ENCODE results near the gene CYP26C1.

Gene CYP26C1

GRCh38 chr10:93103953-93104352 lies 43.4 kb downstream of the CYP26C1 start:
- no peak for ATAC-seq
- H3K4me1 Mint-ChIP-seq = no peaks in the 10 kb centered on the region
- H3K4me3 Mint-ChIP-seq = no peak overlapping the region
- no peaks in the 10 kb centered on the region for H3K36me3 Mint-ChIP-seq
- H3K9me3 Mint-ChIP-seq = peaks cover 3% of the 10 kb centered on the region
- no peak overlapping the region for H3K27ac Mint-ChIP-seq
- DNase-seq (ENCODE audit: low spot score in 2 of 2) = no peak

- H3K9me3 Mint-ChIP-seq = peaks cover 3% of the 10 kb centered on the region
- no peak overlapping the region for H3K4me3 Mint-ChIP-seq
- ATAC-seq (no peak), DNase-seq (ENCODE audit: low spot score in 2 of 2) (no peak)
- H3K36me3 Mint-ChIP-seq = no peaks in the 10 kb centered on the region
- no peak overlapping the region for H3K27ac Mint-ChIP-seq
- H3K4me1 Mint-ChIP-seq = no peaks in the 10 kb centered on the region
Measured at GRCh38 chr10:93106631-93107072, 46.1 kb downstream of the CYP26C1 start.

DNA sequence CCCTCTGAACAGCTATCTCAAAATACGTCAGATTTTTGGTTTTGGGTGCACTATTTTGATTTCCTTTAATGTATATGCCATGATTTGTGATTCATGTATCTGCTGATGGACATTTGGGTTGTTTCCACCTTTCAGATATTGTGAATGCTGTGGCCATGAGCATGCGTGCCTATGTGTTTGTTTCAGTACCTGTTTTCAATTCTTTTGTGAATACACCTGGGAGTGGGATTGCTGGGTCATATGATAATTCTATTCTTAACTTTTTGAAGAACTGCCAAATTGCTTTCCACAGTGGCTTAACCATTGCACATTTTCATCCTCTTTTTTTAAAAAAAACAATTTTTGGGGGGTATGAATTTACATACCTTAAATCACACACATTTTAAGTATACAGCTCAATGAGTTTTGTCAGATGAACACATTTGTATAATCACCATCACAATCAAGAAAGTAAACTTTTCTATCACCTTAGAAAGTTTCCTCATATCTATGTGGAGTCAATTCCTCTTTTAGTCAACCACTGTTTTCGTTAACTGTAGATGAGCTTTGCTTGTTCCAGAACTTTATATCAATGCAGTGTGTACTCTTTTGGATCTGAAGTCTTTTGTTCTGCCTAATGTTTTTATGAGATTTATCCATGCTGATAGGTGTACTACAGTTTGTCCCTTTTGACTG lies 50.0 kb downstream of the CYP26C1 start:
- Mint-ChIP-seq H3K27ac (no peak overlapping the region), H3K4me3 (no peak overlapping the region), H3K4me1 (no peaks in the 10 kb centered on the region)

DNA sequence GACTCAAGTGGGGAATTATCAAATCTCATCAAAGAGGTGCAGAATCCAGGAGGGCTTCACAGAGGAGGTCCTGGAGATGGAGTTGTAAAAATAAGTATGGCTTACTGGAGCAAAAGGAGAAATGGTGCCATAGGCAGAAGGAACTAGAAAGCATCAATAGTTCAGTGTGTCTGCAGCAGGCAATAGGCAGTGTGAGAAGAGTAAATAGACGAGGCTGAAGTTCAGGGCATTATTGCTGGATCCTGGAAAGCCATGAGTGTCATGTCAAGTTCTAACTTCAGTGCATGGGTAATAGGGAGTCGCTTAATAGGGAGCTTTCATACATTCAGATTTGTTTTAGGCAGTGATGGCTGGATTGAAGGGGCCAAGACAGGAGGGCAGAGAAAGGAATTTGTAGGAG lies 52.4 kb downstream of the CYP26C1 start:
- H3K36me3 Mint-ChIP-seq = peaks cover 4% of the 10 kb centered on the region
- no peaks in the 10 kb centered on the region for H3K9me3 Mint-ChIP-seq
- DNase-seq (ENCODE audit: low spot score in 2 of 2) (no peak), ATAC-seq (no peak)
- H3K4me3 Mint-ChIP-seq = no peak overlapping the region
- H3K4me1 Mint-ChIP-seq = no peaks in the 10 kb centered on the region
- H3K27ac Mint-ChIP-seq = no peak overlapping the region

More for the DNA sequence above, 50.0 kb downstream of the CYP26C1 start:
- no peak for ATAC-seq
- Mint-ChIP-seq H3K9me3 (no peaks in the 10 kb centered on the region), H3K36me3 (peaks cover 4% of the 10 kb centered on the region)
- no peak for DNase-seq (ENCODE audit: low spot score in 2 of 2)

DNA sequence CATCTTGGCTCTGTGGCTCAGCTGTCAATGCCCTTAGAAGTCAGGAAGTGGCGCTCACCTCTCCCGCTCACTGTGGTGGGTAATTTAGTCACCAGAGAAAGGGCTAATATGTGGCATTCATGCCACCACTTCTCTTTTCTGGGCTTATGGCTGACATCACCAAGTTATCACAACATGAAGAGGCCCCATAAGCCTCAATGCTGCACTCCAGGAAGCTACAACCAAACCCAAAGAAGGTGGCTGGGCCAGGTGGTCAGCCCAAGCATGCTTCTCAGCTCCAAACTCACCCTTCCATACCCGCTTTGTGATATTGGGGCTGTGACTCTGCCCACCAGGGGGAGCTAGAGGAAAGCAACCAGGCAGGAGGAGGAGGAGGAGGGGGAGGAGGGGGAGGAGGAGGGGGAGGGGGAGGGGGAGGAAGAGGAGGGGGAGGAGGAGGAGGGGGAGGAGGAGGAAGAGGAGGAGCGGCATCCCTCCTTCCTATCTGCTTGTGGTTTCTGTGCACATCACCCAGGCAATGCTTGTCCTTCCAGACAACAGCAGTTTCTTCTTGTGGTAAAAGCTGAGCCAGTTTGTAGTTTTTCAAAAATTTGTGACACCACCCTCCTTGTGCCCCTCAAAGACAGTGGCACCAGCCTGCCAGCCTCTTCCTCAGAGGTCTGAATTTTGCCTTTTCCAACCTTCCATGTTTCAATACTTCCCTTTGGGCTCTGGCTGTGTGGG lies 55.2 kb downstream of the CYP26C1 start:
- Mint-ChIP-seq H3K9me3 (no peaks in the 10 kb centered on the region), H3K36me3 (peaks cover 4% of the 10 kb centered on the region), H3K4me1 (no peaks in the 10 kb centered on the region), H3K4me3 (no peak overlapping the region), H3K27ac (no peak overlapping the region)
- DNase-seq (ENCODE audit: low spot score in 2 of 2) (peak; percentile 42 to 79), ATAC-seq (peak; percentile 70)
